ENCODE data around the gene TPD52L1. TPM values are rescaled to one million over a fixed set of nuclear protein-coding genes. Genes with fewer than 3 reads are reported as not detected.
"Not testable (repeated sequence)": the region's sequence is repeated elsewhere in the genome, so short reads cannot be mapped to it uniquely, and the experiment has no call there.

TPD52L1 gene
- total RNA-seq, 2 experiments from 2014 or later: not detected

DNA sequence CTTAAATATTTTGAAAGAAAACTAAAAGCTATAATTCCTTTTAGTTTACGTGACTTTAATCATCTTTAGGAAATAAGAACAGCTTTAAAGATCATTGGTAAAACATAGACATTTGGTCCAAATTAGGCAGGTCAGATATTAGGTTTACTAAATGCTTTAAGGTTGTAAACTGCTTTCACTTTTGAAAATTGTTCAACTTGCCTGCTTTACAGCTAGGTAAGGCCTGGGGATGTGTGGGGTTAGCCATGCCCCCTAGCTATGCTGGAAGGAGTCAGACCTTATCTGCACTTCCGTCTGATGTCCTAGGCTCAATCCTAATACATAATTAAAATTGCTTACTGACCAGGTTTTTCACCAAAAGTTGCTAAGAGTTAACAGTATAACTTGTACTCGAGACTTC lies 30.5 kb upstream of the TPD52L1 start:
- H3K27me3 Mint-ChIP-seq: peaks cover 6% of the 10 kb centered on the region
- H3K9me3 Mint-ChIP-seq: no peaks in the 10 kb centered on the region
- ChIA-PET CTCF (interaction anchor here (1.7 kb wide), 1 partner anchor 9 kb away, joined by 4 read pairs; no protein-coding TSS in a partner anchor), POLR2A (no interaction called here)
- no peaks in the 10 kb centered on the region for H3K36me3 Mint-ChIP-seq (ENCODE audit: low read depth)
- no peak overlapping the region for H3K27ac Mint-ChIP-seq
- H3K4me1 Mint-ChIP-seq: no peaks in the 10 kb centered on the region
- no peak for DNase-seq
- no peak overlapping the region for H3K4me3 Mint-ChIP-seq

DNA sequence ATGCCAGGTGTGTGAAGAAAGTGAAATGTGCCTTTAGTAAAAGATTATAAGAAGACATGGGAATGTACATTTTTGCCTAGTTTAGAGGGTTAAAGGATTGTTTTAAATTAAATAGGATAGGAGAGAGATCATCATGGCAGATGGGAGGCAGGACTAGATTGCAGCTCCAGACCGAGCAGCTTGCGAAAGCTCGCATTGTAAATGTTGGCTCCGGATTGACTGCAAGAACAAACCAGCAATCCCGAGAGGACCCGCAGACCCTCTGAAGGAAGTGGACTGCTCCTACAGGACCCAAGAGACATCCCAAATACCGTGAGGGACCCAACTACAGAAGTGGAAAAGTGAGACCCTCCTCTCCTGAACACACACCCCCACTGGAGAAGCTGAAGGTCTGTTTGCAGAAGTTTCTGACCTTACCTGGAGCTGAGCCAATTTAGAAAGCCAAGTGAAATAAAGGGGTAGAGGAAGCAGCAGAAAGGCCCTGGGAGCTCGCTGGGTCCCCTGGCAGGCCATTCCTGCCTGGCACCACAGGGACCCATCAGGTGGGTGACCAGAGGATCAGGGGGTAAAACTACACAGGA lies 30.0 kb upstream of the TPD52L1 start:
- Mint-ChIP-seq H3K4me3 (no peak overlapping the region), H3K27ac (no peak overlapping the region), H3K9me3 (no peaks in the 10 kb centered on the region), H3K4me1 (no peaks in the 10 kb centered on the region), H3K27me3 (peaks cover 6% of the 10 kb centered on the region), H3K36me3 (ENCODE audit: low read depth) (no peaks in the 10 kb centered on the region)
- POLR2A ChIA-PET: no interaction called here
- no peak for DNase-seq
- CTCF ChIA-PET: no interaction called here

DNA sequence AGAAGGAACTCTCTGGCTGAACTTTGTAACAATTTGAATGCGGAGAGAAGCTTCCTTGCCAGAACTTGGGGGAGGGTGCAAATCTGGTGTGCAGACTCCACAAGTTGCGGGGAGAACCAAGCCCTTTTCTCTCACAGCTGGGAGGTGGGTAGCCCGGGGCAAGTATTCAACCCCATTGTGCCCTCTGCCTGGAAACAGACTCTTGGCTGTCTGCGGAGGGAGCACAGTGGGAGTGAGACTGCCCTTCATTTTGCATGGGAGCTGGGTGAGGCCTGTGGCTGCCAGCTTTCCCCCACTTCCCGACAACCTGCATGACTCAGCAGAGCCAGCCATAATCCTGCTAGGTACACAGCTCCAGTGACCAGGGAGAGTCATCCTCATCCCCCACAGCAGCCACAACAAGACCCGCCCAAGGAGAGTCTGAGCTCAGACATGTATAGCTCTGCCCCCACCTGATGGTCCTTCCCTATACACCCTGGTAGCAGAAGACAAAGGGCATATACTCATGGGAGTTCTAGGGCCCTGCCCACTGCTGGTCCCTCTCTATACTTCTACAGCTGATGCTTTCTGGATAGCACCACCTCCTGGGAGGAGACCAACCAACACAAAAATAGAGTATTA lies 29.4 kb upstream of the TPD52L1 start:
- no peaks in the 10 kb centered on the region for H3K4me1 Mint-ChIP-seq
- H3K27ac Mint-ChIP-seq: no peak overlapping the region
- peaks cover 6% of the 10 kb centered on the region for H3K27me3 Mint-ChIP-seq
- DNase-seq: no peak
- ChIA-PET CTCF (interaction anchor here (0.8 kb wide), 1 partner anchor 254 kb away, joined by 3 read pairs; no protein-coding TSS in a partner anchor), POLR2A (no interaction called here)
- H3K9me3 Mint-ChIP-seq: no peaks in the 10 kb centered on the region
- H3K4me3 Mint-ChIP-seq: no peak overlapping the region
- no peaks in the 10 kb centered on the region for H3K36me3 Mint-ChIP-seq (ENCODE audit: low read depth)

DNA sequence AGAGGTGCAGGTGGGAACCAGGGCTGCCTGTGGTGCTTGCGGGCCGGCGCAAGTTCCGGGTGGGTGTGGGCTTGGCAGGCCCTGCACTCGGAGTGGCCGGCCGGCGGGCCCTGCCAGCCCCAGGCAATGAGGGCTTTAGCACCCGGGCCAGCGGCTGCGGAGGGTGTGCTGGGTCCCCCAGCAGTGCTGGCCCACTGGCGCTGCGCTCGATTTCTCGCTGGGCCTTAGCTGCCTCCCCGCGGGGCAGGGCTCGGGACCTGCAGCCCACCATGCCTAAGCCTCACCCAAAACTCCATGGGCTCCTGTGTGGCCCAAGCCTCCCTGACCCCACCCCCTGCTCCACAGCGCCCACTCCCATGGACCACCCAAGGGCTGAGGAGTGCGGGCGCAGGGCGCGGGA lies 27.7 kb upstream of the TPD52L1 start:
- H3K27ac Mint-ChIP-seq; H3K9me3 Mint-ChIP-seq; H3K27me3 Mint-ChIP-seq; H3K4me1 Mint-ChIP-seq; POLR2A ChIA-PET; DNase-seq; H3K4me3 Mint-ChIP-seq; H3K36me3 Mint-ChIP-seq (ENCODE audit: low read depth); CTCF ChIA-PET: not testable (repeated sequence)

DNA sequence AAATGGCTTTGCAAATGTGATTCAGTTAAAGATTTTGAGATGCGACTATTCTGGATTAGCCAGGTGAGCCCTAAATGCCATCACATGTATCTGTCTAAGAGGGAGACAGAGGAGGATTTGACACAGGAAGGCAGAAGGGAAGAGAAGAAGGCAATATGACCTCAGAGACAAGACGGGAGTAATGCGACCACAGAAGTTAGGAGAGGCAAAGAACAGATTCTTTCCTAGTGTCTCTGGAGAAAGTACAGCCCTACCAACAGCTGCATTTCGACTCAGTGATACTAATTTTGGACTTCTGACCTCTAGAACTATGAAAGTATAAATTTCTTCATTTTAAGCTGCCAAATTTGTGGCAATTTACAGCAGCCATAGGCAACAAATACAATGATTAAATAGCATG lies 24.2 kb upstream of the TPD52L1 start:
- no peaks in the 10 kb centered on the region for H3K9me3 Mint-ChIP-seq
- no peaks in the 10 kb centered on the region for H3K36me3 Mint-ChIP-seq (ENCODE audit: low read depth)
- CTCF ChIA-PET: no interaction called here
- POLR2A ChIA-PET: no interaction called here
- H3K4me3 Mint-ChIP-seq: no peak overlapping the region
- H3K27ac Mint-ChIP-seq: no peak overlapping the region
- peaks cover 2% of the 10 kb centered on the region for H3K27me3 Mint-ChIP-seq
- no peaks in the 10 kb centered on the region for H3K4me1 Mint-ChIP-seq
- DNase-seq: no peak

DNA sequence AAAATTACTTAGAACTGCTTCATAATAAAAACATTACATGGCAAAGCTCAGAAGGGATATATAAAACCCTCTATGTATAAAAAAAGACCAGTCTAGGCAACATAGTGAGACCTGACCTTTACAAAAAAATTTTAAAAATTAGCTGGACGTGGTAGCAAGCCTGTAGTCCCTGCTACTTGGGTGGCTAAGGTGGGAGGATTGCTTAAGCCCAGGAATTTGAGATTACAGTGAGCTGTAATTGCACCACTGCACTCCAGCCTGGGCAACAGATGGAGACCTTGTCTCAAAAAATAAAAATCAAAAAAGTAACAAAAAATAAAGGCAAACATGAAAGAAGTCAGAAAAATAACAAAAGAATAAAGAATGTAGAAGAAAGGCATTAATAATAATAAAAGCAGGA lies 21.5 kb upstream of the TPD52L1 start:
- Mint-ChIP-seq H3K9me3 (no peaks in the 10 kb centered on the region), H3K4me1 (no peaks in the 10 kb centered on the region), H3K27me3 (peaks cover 4% of the 10 kb centered on the region), H3K4me3 (no peak overlapping the region), H3K36me3 (ENCODE audit: low read depth) (no peaks in the 10 kb centered on the region), H3K27ac (no peak overlapping the region)
- DNase-seq: no peak
- CTCF ChIA-PET: interaction anchor here (0.7 to 1.8 kb wide), 2 partner anchors 22 to 1495 kb away, joined by 3 to 4 read pairs; partner anchors contain the start of gene TPD52L1
- POLR2A ChIA-PET: no interaction called here

DNA sequence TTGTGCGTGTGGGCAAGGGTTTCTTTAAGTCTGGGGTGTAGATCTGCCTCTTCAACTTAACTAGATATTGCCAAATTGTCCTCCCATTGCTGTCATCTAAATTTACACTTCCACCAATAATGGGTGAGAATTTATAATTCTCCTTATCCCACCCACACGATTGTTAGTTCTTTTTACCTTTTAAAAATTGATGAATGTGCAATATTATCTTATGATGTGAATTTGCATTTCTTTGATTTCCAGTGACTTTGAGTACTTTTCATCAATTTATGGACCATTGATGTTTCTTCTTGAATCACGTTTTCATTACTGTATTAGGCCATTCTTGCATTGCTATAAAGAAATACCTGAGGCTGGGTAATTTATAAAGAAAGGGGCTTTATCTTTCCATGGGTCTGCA lies 17.2 kb upstream of the TPD52L1 start:
- H3K36me3 Mint-ChIP-seq (ENCODE audit: low read depth): no peaks in the 10 kb centered on the region
- no peaks in the 10 kb centered on the region for H3K9me3 Mint-ChIP-seq
- H3K27me3 Mint-ChIP-seq: peaks cover 2% of the 10 kb centered on the region
- DNase-seq: no peak
- no peak overlapping the region for H3K27ac Mint-ChIP-seq
- ChIA-PET POLR2A (no interaction called here), CTCF (no interaction called here)
- no peak overlapping the region for H3K4me3 Mint-ChIP-seq
- no peaks in the 10 kb centered on the region for H3K4me1 Mint-ChIP-seq

DNA sequence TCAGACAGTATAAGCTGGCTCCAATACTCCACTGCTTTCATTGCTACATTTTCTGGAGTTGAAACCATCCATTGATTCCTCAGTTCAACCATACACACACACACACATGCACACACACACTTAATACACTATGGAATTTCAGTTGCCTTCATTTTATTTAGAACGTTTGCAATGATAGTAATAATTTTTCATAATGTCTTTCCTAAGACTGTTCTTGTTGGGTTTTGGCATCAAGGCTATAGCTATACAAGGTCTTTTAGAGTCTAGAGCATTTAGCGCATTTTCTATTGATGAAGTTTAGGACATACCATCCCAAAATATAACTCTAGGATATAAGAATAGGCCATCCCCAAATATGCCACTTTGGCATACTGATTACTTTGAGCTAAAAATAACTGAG lies 15.5 kb upstream of the TPD52L1 start:
- ChIA-PET CTCF (interaction anchor here (1.4 kb wide), 1 partner anchor 16 kb away, joined by 5 read pairs; the partner anchor contains the start of gene TPD52L1), POLR2A (no interaction called here)
- Mint-ChIP-seq H3K27ac (no peak overlapping the region), H3K27me3 (peaks cover 3% of the 10 kb centered on the region), H3K4me1 (no peaks in the 10 kb centered on the region), H3K9me3 (no peaks in the 10 kb centered on the region), H3K4me3 (no peak overlapping the region), H3K36me3 (ENCODE audit: low read depth) (no peaks in the 10 kb centered on the region)
- DNase-seq: no peak

DNA sequence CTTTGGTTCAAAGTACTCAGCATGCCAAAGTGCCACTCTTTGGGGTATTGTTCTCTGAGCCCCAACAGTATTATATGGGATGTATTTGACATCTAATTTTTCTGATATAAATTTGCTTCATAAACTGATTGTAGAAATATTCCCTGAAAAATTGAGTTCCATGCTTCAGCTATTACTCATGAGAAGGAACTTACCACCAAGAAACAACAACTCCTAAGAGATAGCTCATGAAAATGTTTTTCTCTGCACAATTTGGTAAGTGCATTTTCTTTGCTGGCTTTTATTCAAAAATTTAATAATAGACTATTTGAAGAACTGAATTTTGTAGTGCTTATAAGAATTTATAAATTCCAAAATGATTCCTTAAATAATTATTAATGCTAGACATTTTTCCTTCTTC lies 12.8 kb upstream of the TPD52L1 start:
- Mint-ChIP-seq H3K9me3 (no peaks in the 10 kb centered on the region), H3K4me3 (no peak overlapping the region), H3K27ac (no peak overlapping the region), H3K27me3 (peaks cover 5% of the 10 kb centered on the region), H3K4me1 (no peaks in the 10 kb centered on the region), H3K36me3 (ENCODE audit: low read depth) (no peaks in the 10 kb centered on the region)
- ChIA-PET POLR2A (no interaction called here), CTCF (interaction anchor here (1.2 to 2.4 kb wide), 2 partner anchors 11 to 13 kb away, joined by 3 to 10 read pairs; partner anchors contain the start of gene TPD52L1)
- no peak for DNase-seq

DNA sequence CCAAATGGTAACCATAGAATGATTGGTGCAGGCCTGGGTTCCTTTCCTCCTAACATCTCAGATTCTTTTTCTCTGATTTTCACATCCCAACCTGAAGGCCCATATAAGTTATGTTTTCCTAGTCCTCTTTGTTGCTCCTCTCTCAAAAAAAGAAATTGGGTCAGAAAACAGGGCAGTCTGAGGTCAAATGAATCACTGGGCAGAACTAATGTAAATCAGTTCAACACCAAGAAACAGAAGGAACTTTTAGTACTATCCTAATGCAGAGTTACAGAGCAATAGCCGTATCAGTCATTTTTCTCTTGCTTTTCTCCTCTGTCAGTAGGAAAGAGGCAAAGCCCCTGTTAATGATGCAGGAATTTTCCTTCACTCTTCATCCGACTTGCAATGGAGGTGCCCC lies 11.0 kb upstream of the TPD52L1 start:
- POLR2A ChIA-PET: no interaction called here
- CTCF ChIA-PET: interaction anchor here (2.4 kb wide), 1 partner anchor 11 kb away, joined by 10 read pairs; the partner anchor contains the start of gene TPD52L1
- H3K27ac Mint-ChIP-seq: no peak overlapping the region
- DNase-seq: no peak
- no peaks in the 10 kb centered on the region for H3K4me1 Mint-ChIP-seq
- H3K36me3 Mint-ChIP-seq (ENCODE audit: low read depth): no peaks in the 10 kb centered on the region
- H3K9me3 Mint-ChIP-seq: no peaks in the 10 kb centered on the region
- H3K4me3 Mint-ChIP-seq: no peak overlapping the region
- peaks cover 5% of the 10 kb centered on the region for H3K27me3 Mint-ChIP-seq

DNA sequence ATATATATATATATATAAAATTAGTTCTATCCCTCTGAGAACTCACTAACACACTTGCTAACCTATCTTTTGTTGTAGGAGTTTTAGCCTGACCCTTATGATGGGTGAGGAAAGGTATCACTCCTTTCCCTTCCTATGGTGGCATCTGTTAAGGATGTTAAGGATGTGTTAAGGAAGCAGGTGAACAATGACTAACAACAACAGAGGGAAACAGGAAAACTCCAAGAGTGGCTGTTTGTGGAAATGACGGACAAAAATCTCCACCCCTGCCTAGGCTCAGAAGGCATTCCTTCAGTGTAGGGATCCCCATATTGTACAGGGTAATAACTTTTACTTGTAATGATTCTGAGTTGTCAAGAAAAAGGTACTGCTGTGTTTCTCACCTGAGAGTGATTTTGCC lies 8.8 kb upstream of the TPD52L1 start:
- POLR2A ChIA-PET: no interaction called here
- Mint-ChIP-seq H3K27ac (no peak overlapping the region), H3K4me3 (no peak overlapping the region), H3K36me3 (ENCODE audit: low read depth) (no peaks in the 10 kb centered on the region), H3K27me3 (peaks cover 8% of the 10 kb centered on the region), H3K9me3 (no peaks in the 10 kb centered on the region), H3K4me1 (no peaks in the 10 kb centered on the region)
- no peak for DNase-seq
- CTCF ChIA-PET: interaction anchor here (0.8 kb wide), 1 partner anchor 31 kb away, joined by 3 read pairs; no protein-coding TSS in a partner anchor

DNA sequence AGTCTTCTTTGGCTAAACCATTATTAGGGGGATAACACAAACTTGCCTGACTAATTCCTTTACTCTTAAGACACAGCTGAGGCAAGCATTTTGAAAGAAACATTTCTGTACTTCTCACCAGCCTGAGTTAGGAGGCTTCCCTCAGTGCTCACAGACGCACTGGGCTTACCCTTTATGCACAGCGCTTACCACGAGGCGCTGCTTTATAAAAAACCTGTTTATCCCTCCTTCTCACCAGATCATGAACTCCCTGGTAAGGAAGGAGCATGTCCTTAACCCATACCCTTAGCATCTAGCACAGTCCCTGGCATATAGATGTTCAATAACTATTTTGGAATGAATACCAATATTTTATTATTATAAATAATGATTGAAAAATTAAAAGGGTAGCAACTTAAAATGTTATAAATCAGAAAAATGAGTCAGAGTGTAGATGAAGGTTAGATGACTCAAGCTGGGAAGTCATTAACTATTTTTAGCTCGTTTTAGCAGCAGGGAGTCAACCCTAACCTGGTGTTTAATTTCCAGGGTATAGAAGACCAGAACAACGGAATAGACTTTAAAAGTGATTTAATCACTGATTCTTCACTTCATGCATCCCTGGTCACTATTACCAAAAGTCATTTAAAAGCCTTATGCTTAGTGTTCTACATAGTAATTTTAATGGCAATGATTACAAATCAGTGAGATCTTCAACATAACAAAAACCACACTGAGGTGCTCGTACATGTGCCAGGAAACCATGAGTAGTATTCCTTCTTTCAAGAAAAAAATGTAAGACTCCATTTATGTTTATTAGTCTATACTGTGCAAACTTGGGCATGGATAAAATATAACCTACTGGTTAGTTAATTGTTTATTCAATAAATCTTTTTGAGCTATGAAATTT lies 4.1 kb upstream of the TPD52L1 start:
- ChIA-PET CTCF (no interaction called here), POLR2A (no interaction called here)
- H3K4me1 Mint-ChIP-seq: peaks cover 4% of the 10 kb centered on the region
- no peak for DNase-seq
- H3K27me3 Mint-ChIP-seq: peaks cover 30% of the 10 kb centered on the region
- no peaks in the 10 kb centered on the region for H3K36me3 Mint-ChIP-seq (ENCODE audit: low read depth)
- H3K4me3 Mint-ChIP-seq: no peak overlapping the region
- no peaks in the 10 kb centered on the region for H3K9me3 Mint-ChIP-seq
- no peak overlapping the region for H3K27ac Mint-ChIP-seq

DNA sequence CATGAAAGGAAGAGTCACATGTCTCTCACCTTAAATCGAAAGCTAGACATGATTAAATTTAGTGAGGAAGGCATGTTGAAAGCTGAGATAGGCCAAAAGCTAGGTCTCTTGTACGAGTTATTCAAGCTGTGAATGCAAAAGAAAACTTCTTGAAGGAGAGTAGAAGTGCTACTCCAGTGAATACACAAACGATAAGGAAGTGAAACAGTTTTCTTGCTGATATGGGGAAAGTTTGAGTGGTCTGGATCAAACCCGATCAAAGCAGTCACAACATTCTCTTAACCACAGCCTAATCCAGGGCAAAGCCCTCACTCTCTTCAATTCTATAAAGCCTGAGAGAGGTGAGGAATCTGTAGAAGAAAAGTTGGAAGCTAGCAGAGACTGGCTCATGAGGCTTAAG lies 1.9 kb upstream of the TPD52L1 start:
- peaks cover 45% of the 10 kb centered on the region for H3K27me3 Mint-ChIP-seq
- CTCF ChIA-PET: interaction anchor here (0.7 to 1.1 kb wide), 4 partner anchors 10 to 240 kb away, joined by 3 to 4 read pairs (median 3); no protein-coding TSS in a partner anchor

More for the DNA sequence above, 1.9 kb upstream of the TPD52L1 start:
- POLR2A ChIA-PET: no interaction called here
- no peak overlapping the region for H3K27ac Mint-ChIP-seq
- H3K4me1 Mint-ChIP-seq: peaks cover 6% of the 10 kb centered on the region
- no peaks in the 10 kb centered on the region for H3K36me3 Mint-ChIP-seq (ENCODE audit: low read depth)
- no peaks in the 10 kb centered on the region for H3K9me3 Mint-ChIP-seq
- no peak overlapping the region for H3K4me3 Mint-ChIP-seq
- no peak for DNase-seq

Data from activated CD4-positive, alpha-beta memory T cell treated with anti-CD3 and anti-CD28 coated beads, Interleukin-2, amount 10 ng/mL, durations not matched to agents 7 days and 5 days (primary cell).